ENCODE data around the gene HES3.

HES3 gene, protein sequence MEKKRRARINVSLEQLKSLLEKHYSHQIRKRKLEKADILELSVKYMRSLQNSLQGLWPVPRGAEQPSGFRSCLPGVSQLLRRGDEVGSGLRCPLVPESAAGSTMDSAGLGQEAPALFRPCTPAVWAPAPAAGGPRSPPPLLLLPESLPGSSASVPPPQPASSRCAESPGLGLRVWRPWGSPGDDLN

GRCh38 chr1:6243993-6244392 is at the start of gene HES3:
Gene HES3 (plus strand): TSS chr1:6244179. CDS start chr1:6244366, 187 bp downstream.
- DNase-seq (ENCODE audit: low read depth in 2 of 2) = no peak

DNA sequence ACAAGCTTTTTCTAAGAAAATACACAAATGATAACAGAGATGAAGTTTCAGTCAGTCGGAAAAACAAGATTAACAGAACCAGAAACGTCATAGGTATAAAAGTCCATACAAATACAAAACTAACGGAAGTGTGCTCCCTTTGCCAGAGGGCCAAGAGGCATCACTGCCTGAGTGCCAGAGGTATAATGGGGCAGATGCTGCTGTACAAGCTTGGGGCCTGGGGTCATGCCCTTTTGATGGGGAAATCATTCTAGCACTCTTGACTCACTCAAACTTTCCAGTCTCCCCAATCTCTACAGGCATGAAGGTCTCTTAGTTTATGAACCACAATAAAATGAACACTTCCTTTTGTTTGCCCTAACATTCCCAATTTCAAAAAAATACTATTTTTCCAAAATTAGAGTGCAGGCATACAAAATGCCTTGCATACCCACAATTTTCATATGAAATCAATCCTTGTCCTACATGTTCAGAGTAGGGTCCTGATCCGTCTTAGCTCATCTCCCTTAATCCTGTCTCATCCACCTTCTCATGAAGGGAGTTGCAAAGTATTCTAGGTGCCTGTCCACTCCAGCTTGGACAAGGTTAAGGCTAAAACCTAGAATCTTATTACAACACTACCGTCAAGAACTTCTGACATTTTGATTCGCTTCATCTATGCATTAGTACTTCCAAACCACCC is 46.1 kb upstream of the HES3 start:
- no peak for DNase-seq (ENCODE audit: low read depth in 2 of 2)

- DNase-seq (ENCODE audit: low read depth in 2 of 2) = no peak
These were observed 45.2 kb upstream of the HES3 start for GRCh38 chr1:6198646-6199297.

GRCh38 chr1:6199298-6200187 is 44.4 kb upstream of the HES3 start, which contains the start of gene RPL22:
Gene RPL22 (minus strand): TSS chr1:6199595. CDS start chr1:6199573, 22 bp downstream.
- DNase-seq (ENCODE audit: low read depth in 2 of 2) = peak; percentile 99

- DNase-seq (ENCODE audit: low read depth in 2 of 2) = no peak
These were observed 43.7 kb upstream of the HES3 start for GRCh38 chr1:6200188-6200809.

GRCh38 chr1:6202256-6202655 is 41.7 kb upstream of the HES3 start:
- no peak for DNase-seq (ENCODE audit: low read depth in 2 of 2)

GRCh38 chr1:6205849-6206519 is 38.0 kb upstream of the HES3 start, which contains the start of gene RNF207:
Gene RNF207 (plus strand): TSS chr1:6206119. CDS start chr1:6206536, 417 bp downstream.
- DNase-seq (ENCODE audit: low read depth in 2 of 2) = no peak

- no peak for DNase-seq (ENCODE audit: low read depth in 2 of 2)
These were observed 37.5 kb upstream of the HES3 start for GRCh38 chr1:6206520-6206855.

GRCh38 chr1:6207075-6207885 is 36.7 kb upstream of the HES3 start:
- DNase-seq (ENCODE audit: low read depth in 2 of 2) = no peak

- DNase-seq (ENCODE audit: low read depth in 2 of 2) = no peak
These were observed 36.1 kb upstream of the HES3 start for GRCh38 chr1:6207921-6208320.

DNA sequence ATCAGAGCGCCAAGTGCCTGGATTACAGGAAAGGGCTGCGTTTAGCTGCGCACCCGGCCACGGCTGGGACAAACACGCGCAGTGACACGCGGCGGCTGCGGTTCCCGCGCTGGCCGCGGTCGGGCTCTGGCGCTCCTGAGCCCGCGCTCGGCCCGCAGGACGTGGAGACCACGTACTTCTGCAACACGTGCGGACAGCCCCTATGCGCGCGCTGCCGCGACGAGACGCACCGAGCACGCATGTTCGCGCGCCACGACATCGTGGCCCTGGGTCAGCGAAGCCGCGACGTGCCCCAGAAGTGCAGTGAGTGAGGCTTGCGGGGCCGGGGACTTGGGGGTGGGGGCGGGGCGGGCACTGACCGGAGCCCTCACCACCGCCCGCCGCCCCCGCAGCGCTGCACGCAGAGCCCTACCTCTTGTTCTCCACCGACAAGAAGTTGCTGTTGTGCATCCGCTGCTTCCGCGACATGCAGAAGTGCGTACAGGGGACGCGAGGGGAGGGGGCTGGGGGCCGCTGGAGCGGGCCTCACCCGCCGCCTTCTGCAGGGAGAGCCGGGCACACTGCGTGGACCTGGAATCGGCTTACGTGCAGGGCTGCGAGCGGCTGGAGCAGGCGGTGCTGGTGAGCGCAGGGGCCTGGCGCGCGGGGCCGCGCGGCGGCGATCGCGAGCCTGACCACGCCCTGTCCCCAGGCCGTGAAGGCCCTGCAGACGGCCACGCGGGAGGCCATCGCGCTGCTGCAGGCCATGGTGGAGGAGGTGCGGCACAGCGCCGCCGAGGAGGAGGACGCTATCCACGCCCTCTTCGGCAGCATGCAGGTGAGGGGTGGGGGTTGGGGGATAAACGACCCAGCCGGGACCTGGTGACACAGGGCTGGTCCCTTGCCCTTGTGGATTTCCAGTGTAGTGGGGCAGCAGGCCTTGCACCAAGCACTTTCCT is 35.0 kb upstream of the HES3 start:
- DNase-seq (ENCODE audit: low read depth in 2 of 2) = no peak

DNA sequence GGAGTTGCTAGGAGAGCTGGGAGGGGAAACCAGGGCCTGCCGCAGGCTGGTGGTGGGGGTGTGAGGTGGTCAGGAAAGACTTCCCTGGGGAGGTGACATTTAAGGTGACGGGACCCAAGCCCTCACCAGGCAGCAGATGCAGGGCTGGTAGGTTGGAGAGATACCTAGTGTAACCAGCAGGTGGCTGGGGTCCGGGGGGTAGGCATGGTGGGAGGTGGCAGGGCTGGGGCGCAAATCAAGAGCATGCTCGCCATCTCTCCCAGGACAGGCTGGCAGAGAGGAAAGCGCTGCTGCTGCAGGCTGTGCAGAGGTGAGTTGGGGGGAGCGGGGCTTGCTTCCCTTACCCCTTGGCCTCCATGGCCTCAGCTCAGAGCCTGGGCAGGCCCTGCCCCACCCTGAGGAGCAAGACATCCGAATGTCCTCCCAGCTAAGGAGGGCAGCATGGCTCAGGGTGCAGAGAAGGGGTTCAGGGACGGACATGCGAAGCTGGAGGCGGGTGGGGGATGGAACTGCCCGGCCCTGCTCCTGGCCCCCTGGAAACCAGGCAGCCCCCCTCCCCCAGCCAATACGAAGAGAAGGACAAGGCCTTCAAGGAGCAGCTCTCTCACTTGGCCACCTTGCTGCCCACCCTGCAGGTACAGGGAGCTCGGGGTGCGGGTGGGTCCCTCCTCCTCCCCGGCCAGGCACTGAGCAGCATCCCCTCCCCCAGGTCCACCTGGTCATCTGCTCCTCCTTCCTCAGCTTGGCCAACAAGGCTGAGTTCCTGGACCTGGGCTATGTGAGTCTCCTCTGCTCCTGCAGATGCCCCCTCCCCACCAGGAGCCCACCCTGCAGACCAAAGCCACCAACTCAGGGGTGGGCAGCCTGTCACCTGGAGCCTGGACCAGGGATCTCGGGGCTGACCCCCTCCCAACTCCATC is 34.1 kb upstream of the HES3 start:
- DNase-seq (ENCODE audit: low read depth in 2 of 2) = no peak

GRCh38 chr1:6210591-6211355 is 33.2 kb upstream of the HES3 start:
- no peak for DNase-seq (ENCODE audit: low read depth in 2 of 2)

- DNase-seq (ENCODE audit: low read depth in 2 of 2) = no peak
These were observed 32.2 kb upstream of the HES3 start for GRCh38 chr1:6211731-6212130.

- DNase-seq (ENCODE audit: low read depth in 2 of 2) = no peak
These were observed 31.6 kb upstream of the HES3 start for GRCh38 chr1:6212193-6212959.

- DNase-seq (ENCODE audit: low read depth in 2 of 2) = no peak
These were observed 25.4 kb upstream of the HES3 start for GRCh38 chr1:6218375-6219164.
